SK-N-SH (cell line): ENCODE measurements around the gene NEMF.
A peak's percentile ranks its signal among the peaks of the same experiment; 100 is the strongest.

Experiments used
- TF ChIP-seq, protein P1 (sequence below): fragments of 200-600 bp; sonication (generic); IDR thresholded peaks from 2 replicates; pipeline ENCODE4 v1.6.1; 2017; ENCODE audit warnings: antibody characterized with exemption, mild to moderate bottlenecking, moderate library complexity
- TF ChIP-seq, protein P2 (sequence below): IDR thresholded peaks from 2 replicates; pipeline ENCODE4; 2012
- TF ChIP-seq, protein P3 (sequence below): fragments of 150-350 bp; IDR thresholded peaks from 2 replicates; pipeline ENCODE4 v1.6.1; 2017; ENCODE audit warnings: antibody characterized with exemption, low read length, low read depth, borderline replicate concordance

DNA sequence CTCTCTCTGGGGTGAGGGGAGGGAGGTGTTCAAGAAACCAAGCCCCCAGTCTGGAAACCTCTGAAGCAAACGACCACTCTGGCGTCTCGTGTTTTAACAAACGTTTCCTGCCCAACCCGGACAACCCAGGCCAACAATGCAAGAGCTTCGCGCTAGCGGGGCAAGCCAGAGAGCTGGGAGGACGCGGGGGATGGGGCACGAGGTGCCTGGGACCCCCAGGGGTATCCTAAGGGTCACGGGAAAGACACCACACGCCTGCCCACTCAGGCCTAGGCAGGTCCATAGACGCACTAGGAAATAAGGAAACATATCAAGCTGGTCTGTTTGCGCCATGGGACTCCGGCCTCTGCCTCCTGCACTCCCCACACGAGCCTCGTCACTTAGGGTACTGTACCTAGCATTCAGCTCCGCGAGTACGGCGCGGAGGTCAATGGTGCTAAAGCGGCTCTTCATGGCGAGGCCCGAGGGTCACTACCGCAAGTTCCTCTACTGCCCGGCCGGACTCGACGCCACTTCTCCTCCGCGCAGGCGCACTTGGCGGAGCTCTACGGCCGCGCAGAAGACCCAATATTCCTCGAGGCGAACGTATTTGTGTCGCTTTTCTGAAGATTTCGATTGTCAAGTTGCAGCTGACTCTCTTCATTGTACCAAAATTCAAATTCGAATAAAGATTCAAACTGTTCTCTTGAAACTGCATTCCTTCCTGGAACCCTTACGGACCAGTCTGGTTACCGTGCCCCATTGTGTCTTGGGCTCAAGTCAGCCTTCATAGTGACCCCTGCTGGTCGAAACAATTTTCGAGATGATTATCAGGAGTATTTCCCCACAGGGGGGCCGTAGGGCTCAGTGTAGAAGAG is at the start of gene NEMF:
- TF ChIP-seq, protein P1, sequence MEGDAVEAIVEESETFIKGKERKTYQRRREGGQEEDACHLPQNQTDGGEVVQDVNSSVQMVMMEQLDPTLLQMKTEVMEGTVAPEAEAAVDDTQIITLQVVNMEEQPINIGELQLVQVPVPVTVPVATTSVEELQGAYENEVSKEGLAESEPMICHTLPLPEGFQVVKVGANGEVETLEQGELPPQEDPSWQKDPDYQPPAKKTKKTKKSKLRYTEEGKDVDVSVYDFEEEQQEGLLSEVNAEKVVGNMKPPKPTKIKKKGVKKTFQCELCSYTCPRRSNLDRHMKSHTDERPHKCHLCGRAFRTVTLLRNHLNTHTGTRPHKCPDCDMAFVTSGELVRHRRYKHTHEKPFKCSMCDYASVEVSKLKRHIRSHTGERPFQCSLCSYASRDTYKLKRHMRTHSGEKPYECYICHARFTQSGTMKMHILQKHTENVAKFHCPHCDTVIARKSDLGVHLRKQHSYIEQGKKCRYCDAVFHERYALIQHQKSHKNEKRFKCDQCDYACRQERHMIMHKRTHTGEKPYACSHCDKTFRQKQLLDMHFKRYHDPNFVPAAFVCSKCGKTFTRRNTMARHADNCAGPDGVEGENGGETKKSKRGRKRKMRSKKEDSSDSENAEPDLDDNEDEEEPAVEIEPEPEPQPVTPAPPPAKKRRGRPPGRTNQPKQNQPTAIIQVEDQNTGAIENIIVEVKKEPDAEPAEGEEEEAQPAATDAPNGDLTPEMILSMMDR = peak; percentile 96
- TF ChIP-seq, protein P2, sequence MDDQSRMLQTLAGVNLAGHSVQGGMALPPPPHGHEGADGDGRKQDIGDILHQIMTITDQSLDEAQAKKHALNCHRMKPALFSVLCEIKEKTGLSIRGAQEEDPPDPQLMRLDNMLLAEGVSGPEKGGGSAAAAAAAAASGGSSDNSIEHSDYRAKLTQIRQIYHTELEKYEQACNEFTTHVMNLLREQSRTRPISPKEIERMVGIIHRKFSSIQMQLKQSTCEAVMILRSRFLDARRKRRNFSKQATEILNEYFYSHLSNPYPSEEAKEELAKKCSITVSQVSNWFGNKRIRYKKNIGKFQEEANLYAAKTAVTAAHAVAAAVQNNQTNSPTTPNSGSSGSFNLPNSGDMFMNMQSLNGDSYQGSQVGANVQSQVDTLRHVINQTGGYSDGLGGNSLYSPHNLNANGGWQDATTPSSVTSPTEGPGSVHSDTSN = no peak
- TF ChIP-seq, protein P3, sequence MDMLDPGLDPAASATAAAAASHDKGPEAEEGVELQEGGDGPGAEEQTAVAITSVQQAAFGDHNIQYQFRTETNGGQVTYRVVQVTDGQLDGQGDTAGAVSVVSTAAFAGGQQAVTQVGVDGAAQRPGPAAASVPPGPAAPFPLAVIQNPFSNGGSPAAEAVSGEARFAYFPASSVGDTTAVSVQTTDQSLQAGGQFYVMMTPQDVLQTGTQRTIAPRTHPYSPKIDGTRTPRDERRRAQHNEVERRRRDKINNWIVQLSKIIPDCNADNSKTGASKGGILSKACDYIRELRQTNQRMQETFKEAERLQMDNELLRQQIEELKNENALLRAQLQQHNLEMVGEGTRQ = no peak
